Ascending aorta (tissue), 2 donors: Measurements from ENCODE around the gene APBB2. TPM values are rescaled to one million over a fixed set of nuclear protein-coding genes. Genes with fewer than 3 reads are reported as not detected.
A peak's percentile ranks its signal among the peaks of the same experiment; 100 is the strongest.

Experiments
- DNase-seq, 2 donors: peaks; one replicate each; pipeline ENCODE4 v3.0.0-alpha.2; 2019; ENCODE audit warnings: low spot score in 2 of 2
- H3K27ac ChIP-seq, 2 donors: fragments of 200-600 bp; sonication (generic); one replicate each; pipeline ENCODE4 v1.5.1; 2016 to 2017; ENCODE audit warnings: mild to moderate bottlenecking in 1 of 2
- H3K27me3 ChIP-seq: fragments of 200-600 bp; sonication (generic); one replicate; pipeline ENCODE4 v1.5.1; 2017
- H3K36me3 ChIP-seq, 2 donors: fragments of 200-600 bp; sonication (generic); one replicate each; pipeline ENCODE4 v1.5.1; 2016
- H3K4me1 ChIP-seq, 2 donors: fragments of 200-600 bp; sonication (generic); one replicate each; pipeline ENCODE4 v1.5.1; 2016 to 2017; ENCODE audit warnings: mild to moderate bottlenecking in 1 of 2
- H3K4me3 ChIP-seq, 2 donors: fragments of 200-600 bp; sonication (generic); one replicate each; pipeline ENCODE4 v1.5.1; 2016 to 2017; ENCODE audit warnings: mild to moderate bottlenecking in 1 of 2
- H3K9me3 ChIP-seq, 2 donors: fragments of 200-600 bp; sonication (generic); one replicate each; pipeline ENCODE4 v1.5.1; 2016
- intact Hi-C: fragments of 100-400 bp; cut with DNase I; formaldehyde crosslinking; loops from one replicate; pipeline ENCODE4 v1.15.1; 2023
- total RNA-seq: library from RNA; depleted of rRNA; stranded (reverse); fragments of >200 nt; gene quantifications from one replicate; pipeline ENCODE4 v1.1.0, GENCODE V29; 2016
- TF ChIP-seq, protein P1 (sequence below), 3 experiments: fragments of 200-600 bp in 2 of 3; fragments of 450-650 bp in 1 of 3; sonication (generic) in 2 of 3; IDR thresholded peaks; one replicate each; pipeline ENCODE4 v1.5.1; 2016 to 2019; ENCODE audit warnings: antibody characterized with exemption in 3 of 3, mild to moderate bottlenecking in 1 of 3, moderate library complexity in 1 of 3

The APBB2 gene
- total RNA-seq, 1 donor from 2014 or later = 51.4 TPM

- intact Hi-C loops = no loop called here
- no peak overlapping the region for H3K27ac ChIP-seq
- peaks cover 5 to 58% of the 10 kb centered on the region in 2 donors for H3K4me1 ChIP-seq
- DNase-seq = no peak
- H3K36me3 ChIP-seq = no peaks in the 10 kb centered on the region
- no peaks in the 10 kb centered on the region for H3K27me3 ChIP-seq
- no peak overlapping the region for H3K4me3 ChIP-seq
- TF ChIP-seq, protein P1, sequence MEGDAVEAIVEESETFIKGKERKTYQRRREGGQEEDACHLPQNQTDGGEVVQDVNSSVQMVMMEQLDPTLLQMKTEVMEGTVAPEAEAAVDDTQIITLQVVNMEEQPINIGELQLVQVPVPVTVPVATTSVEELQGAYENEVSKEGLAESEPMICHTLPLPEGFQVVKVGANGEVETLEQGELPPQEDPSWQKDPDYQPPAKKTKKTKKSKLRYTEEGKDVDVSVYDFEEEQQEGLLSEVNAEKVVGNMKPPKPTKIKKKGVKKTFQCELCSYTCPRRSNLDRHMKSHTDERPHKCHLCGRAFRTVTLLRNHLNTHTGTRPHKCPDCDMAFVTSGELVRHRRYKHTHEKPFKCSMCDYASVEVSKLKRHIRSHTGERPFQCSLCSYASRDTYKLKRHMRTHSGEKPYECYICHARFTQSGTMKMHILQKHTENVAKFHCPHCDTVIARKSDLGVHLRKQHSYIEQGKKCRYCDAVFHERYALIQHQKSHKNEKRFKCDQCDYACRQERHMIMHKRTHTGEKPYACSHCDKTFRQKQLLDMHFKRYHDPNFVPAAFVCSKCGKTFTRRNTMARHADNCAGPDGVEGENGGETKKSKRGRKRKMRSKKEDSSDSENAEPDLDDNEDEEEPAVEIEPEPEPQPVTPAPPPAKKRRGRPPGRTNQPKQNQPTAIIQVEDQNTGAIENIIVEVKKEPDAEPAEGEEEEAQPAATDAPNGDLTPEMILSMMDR (IDR thresholded peaks at IDR 0.05) = no peak
- no peaks in the 10 kb centered on the region for H3K9me3 ChIP-seq
Observed at GRCh38 chr4:41205854-41206460, 8.4 kb downstream of the APBB2 start.

DNA sequence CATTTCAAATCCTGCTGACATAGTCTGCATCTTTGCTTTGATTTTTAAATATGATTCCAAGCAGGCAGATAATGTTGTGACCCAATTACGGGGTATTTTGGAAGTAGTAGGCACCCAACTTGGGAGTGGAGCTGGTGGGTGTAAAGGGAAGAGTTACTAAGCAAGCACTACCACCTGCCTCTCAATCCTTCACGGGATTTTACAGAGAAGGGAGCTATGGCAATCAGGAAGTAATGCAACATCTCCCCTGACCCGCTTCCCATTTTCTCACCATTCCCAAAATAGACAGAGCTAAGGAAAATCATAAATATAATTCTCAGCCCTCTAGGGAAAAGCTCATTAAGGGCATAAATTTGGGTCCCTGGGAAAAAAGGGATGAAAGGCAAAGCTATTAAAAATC lies 9.2 kb downstream of the APBB2 start:
- no peaks in the 10 kb centered on the region for H3K9me3 ChIP-seq
- intact Hi-C loops = no loop called here
- H3K4me1 ChIP-seq = peaks cover 5 to 56% of the 10 kb centered on the region in 2 donors
- no peaks in the 10 kb centered on the region for H3K27me3 ChIP-seq
- TF ChIP-seq, protein P1 (IDR thresholded peaks at IDR 0.05) = no peak
- no peaks in the 10 kb centered on the region for H3K36me3 ChIP-seq
- DNase-seq = no peak
- H3K27ac ChIP-seq = peak overlapping the region; percentile 46 to 49
- no peak overlapping the region for H3K4me3 ChIP-seq

GRCh38 chr4:41204400-41204978 lies 9.9 kb downstream of the APBB2 start:
- DNase-seq = no peak
- no peaks in the 10 kb centered on the region for H3K36me3 ChIP-seq
- H3K9me3 ChIP-seq = no peaks in the 10 kb centered on the region
- H3K27ac ChIP-seq = peak overlapping the region; percentile 46 to 53
- peaks cover 5 to 59% of the 10 kb centered on the region in 2 donors for H3K4me1 ChIP-seq
- intact Hi-C loops = no loop called here
- TF ChIP-seq, protein P1 (IDR thresholded peaks at IDR 0.05) = no peak
- no peak overlapping the region for H3K4me3 ChIP-seq
- H3K27me3 ChIP-seq = no peaks in the 10 kb centered on the region

DNA sequence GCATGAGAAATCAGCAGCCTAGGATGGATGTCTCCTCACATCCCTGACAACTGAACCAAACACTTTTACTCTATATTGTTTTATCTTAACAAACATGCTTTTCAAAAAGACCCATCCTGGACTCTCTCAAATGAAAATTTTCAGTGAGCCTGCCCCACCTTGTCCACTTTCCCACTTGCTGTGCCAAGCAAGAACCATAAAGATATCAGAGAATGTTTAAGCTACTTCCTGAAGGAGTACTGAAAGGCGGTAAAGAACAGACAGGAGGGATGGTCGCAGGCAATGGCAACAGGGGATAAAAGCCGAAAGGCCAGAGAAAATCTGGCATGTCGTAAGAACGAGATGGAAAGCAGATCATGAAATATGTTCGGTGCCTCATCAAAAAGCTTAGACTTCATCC lies 10.5 kb downstream of the APBB2 start:
- Histone ChIP-seq H3K4me1 (peaks cover 5 to 57% of the 10 kb centered on the region in 2 donors), H3K36me3 (no peaks in the 10 kb centered on the region), H3K27me3 (no peaks in the 10 kb centered on the region), H3K27ac (peak overlapping the region in 1 of 2 donors; percentile 53), H3K4me3 (no peak overlapping the region), H3K9me3 (no peaks in the 10 kb centered on the region)
- DNase-seq = no peak
- intact Hi-C loops = no loop called here
- TF ChIP-seq, protein P1 (IDR thresholded peaks at IDR 0.05) = no peak

DNA sequence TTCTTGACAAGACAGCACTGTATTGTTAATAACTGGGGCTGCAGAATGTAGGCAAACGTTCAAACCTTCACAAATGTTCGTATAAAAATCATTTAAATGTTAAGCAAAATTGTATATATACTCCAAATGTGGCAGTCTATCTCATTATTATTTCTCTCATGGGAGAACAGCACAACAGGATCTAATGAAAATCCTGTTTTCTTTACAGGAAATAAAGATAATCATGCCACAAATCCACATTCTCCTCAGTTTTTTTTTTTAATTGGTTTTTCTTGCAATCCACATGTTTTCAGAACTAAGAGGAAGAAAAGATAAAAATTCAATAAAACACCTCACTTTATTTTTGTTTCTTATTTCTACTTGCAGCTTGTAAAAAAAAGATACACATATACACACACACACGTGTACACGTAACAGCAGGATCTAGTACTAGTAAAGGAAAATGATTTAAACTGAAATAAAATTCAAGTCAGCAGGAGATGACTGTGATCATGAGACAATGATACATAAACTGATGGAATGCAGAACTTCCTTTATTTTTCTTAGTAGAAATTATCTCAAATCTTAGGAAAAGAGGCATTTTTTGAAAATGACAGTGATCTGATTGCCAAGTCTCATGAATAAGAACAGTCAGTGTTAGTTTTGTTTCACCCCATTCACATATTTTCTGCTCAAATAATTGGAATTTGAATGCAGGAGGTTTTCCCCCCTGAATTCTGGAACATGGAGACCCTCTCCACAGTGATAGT lies 11.3 kb downstream of the APBB2 start:
- H3K27ac ChIP-seq = no peak overlapping the region
- H3K4me1 ChIP-seq = peaks cover 5 to 52% of the 10 kb centered on the region in 2 donors
- H3K36me3 ChIP-seq = no peaks in the 10 kb centered on the region
- no peaks in the 10 kb centered on the region for H3K27me3 ChIP-seq
- no peak overlapping the region for H3K4me3 ChIP-seq
- intact Hi-C loops = no loop called here
- no peaks in the 10 kb centered on the region for H3K9me3 ChIP-seq
- TF ChIP-seq, protein P1 (IDR thresholded peaks at IDR 0.05) = no peak
- no peak for DNase-seq
